Ovary (tissue), 3 donors: ENCODE measurements around the gene NINJ1.

Experiments used
- EP300 ChIP-seq: sonication (generic); formaldehyde crosslinking; IDR thresholded peaks from one replicate; pipeline ENCODE4 v1.6.1; 2017; ENCODE audit warnings: antibody characterized with exemption
- POLR2A ChIP-seq: fragments of 450-650 bp; IDR thresholded peaks from one replicate; pipeline ENCODE4 v1.6.1; 2017; ENCODE audit warnings: antibody characterized with exemption, mild to moderate bottlenecking, moderate library complexity
- TF ChIP-seq, protein P1 (sequence below), 3 donors: fragments of 450-650 bp in 2 of 3; fragments of 200-600 bp in 1 of 3; IDR thresholded peaks; one replicate each; pipeline versions ENCODE4 v1.5.1 to v1.8.0; 2016 to 2022; ENCODE audit warnings: antibody characterized with exemption in 3 of 3, mild to moderate bottlenecking in 1 of 3
- donor health status: DM: no; HTN: no; CAD: no.

DNA sequence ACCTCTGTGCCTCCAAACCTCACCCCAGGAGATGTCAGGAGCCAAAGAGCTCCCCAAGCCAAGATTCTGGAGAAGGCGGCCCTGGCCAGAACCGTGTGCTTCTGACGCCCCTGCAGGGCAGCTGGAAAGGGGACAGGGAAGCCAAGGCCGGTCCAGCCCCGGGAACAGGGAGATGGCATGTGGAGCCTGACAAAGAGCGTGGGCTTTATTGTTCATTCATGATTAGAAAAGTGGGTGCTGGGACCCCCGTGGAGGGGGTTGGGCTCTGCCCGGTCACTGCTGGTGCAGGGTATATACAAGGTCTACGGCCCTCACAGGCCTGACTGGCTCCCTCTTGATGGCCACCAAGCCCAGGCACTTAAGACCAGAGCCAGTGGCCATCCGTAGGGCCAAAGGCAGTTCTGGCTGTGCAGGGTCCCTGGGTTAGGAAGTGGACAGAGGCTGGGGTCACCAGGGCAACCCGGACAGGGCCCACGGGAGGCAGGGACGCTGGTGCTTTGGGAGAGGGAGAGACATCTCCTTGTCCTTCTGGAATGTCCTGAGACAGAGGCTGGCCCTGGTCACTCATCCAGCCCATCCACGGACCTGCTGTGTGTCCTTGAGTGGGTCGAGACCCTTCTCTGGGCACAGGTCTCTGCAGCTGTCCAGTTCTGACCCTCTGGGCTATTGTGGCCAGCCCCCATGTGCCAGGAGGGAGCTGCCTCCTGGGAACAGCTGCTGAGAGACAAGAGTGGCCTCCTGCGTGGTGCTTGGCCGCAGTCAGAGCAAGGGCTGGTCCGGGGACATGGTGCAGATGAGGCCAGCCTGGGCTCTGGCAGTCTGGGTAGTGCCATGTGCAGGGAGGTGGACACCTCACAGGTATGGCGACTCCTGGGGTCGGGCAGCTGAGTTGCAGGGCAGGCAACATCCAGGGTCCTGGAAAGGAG is 12.5 kb downstream of the NINJ1 start:
- TF ChIP-seq, protein P1, sequence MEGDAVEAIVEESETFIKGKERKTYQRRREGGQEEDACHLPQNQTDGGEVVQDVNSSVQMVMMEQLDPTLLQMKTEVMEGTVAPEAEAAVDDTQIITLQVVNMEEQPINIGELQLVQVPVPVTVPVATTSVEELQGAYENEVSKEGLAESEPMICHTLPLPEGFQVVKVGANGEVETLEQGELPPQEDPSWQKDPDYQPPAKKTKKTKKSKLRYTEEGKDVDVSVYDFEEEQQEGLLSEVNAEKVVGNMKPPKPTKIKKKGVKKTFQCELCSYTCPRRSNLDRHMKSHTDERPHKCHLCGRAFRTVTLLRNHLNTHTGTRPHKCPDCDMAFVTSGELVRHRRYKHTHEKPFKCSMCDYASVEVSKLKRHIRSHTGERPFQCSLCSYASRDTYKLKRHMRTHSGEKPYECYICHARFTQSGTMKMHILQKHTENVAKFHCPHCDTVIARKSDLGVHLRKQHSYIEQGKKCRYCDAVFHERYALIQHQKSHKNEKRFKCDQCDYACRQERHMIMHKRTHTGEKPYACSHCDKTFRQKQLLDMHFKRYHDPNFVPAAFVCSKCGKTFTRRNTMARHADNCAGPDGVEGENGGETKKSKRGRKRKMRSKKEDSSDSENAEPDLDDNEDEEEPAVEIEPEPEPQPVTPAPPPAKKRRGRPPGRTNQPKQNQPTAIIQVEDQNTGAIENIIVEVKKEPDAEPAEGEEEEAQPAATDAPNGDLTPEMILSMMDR (IDR thresholded peaks at IDR 0.05), result no peak
- TF ChIP-seq POLR2A, result no peak
- TF ChIP-seq EP300, result no peak
